HepG2 (cell line): ENCODE data around the gene RASL10B. TPM values are rescaled to one million over a fixed set of nuclear protein-coding genes. Genes with fewer than 3 reads are reported as not detected.

ENCODE experiments used
- CREM ChIP-seq, 2 experiments: sonication (generic) in 1 of 2; formaldehyde crosslinking in 1 of 2; IDR thresholded peaks; 2 replicates each; pipeline versions ENCODE4 v1.4.0 to v1.6.1; 2016 to 2020; ENCODE audit warnings: antibody characterized with exemption in 1 of 2, mild to moderate bottlenecking in 1 of 2, missing genetic modification reagents in 1 of 2
- DPF2 ChIP-seq: sonication (generic); formaldehyde crosslinking; IDR thresholded peaks from 2 replicates; pipeline ENCODE4 v1.4.0; 2020; ENCODE audit warnings: mild to moderate bottlenecking, low read depth, missing genetic modification reagents, borderline replicate concordance
- ETV5 ChIP-seq: IDR thresholded peaks from 2 replicates; pipeline ENCODE4 v1.6.1; 2018; ENCODE audit warnings: missing biosample characterization, missing genetic modification reagents, inconsistent platforms, borderline replicate concordance
- GTF2F1 ChIP-seq: fragments of 150-350 bp; IDR thresholded peaks from 2 replicates; pipeline ENCODE4 v1.6.1; 2014; ENCODE audit warnings: low read length
- MAFF ChIP-seq: IDR thresholded peaks from 2 replicates; pipeline ENCODE4 v1.6.1; 2011; ENCODE audit warnings: low read depth, low read length, improper control_type of control experiment
- MEF2D ChIP-seq: sonication (generic); formaldehyde crosslinking; IDR thresholded peaks from 2 replicates; pipeline ENCODE4 v1.5.1; 2020; ENCODE audit warnings: mild to moderate bottlenecking, missing genetic modification reagents
- ONECUT2 ChIP-seq: sonication (generic); formaldehyde crosslinking; IDR thresholded peaks from 2 replicates; pipeline ENCODE4 v1.4.0; 2020; ENCODE audit warnings: missing genetic modification reagents
- RAD21 ChIP-seq: fragments of 450-650 bp; formaldehyde crosslinking; IDR thresholded peaks from 2 replicates; pipeline ENCODE4 v1.5.0; 2020; ENCODE audit warnings: mild to moderate bottlenecking
- THAP7 ChIP-seq: sonication (generic); formaldehyde crosslinking; IDR thresholded peaks from 2 replicates; pipeline ENCODE4 v1.8.1; 2023; ENCODE audit warnings: mild to moderate bottlenecking, missing genetic modification reagents
- ZBTB40 ChIP-seq, 2 experiments: fragments of 450-650 bp in 1 of 2; sonication (generic) in 1 of 2; formaldehyde crosslinking in 1 of 2; IDR thresholded peaks; 2 replicates each; pipeline versions ENCODE4 v1.6.1 to v1.8.0; 2016 to 2022; ENCODE audit warnings: antibody characterized with exemption in 1 of 2, mild to moderate bottlenecking in 1 of 2, missing genetic modification reagents in 1 of 2
- ZNF276 ChIP-seq: sonication (generic); formaldehyde crosslinking; IDR thresholded peaks from 2 replicates; pipeline ENCODE4 v1.4.0; 2020; ENCODE audit warnings: mild to moderate bottlenecking, low read depth, missing genetic modification reagents
- ZNF292 ChIP-seq: sonication (generic); formaldehyde crosslinking; IDR thresholded peaks from 2 replicates; pipeline ENCODE4 v1.8.1; 2022; ENCODE audit warnings: mild to moderate bottlenecking, low read depth, missing genetic modification reagents, borderline replicate concordance
- ZNF547 ChIP-seq: sonication (generic); formaldehyde crosslinking; IDR thresholded peaks from 2 replicates; pipeline ENCODE4 v1.5.1; 2020; ENCODE audit warnings: mild to moderate bottlenecking, missing genetic modification reagents
- ZNF75D ChIP-seq: sonication (generic); formaldehyde crosslinking; IDR thresholded peaks from 2 replicates; pipeline ENCODE4 v1.8.1; 2023; ENCODE audit warnings: missing genetic modification reagents, mild to moderate bottlenecking, borderline replicate concordance
- polyA plus RNA-seq, 8 experiments: library from polyadenylated mRNA; depleted of rRNA in 3 of 8; stranded (reverse) in 7 of 8; unstranded in 1 of 8; fragments of >200 nt; fragmentation: Illumina TruSeq in 4 of 8; extraction: Trizol in 4 of 8; gene quantifications; 2 replicates each; pipeline versions ENCODE4 v1.2.1 to v1.2.3, GENCODE V29; 2011 to 2016; ENCODE audit warnings: low read depth in 4 of 8, missing spikeins in 1 of 8, mixed read lengths in 1 of 8; ENCODE audit not compliant: insufficient read depth in 1 of 8
- total RNA-seq, 5 experiments: library from RNA; depleted of rRNA; stranded (reverse); fragments of >200 nt; fragmentation: Illumina TruSeq; extraction: Trizol; gene quantifications; 2 replicates each; pipeline ENCODE4 v1.2.3, GENCODE V29; 2016; ENCODE audit warnings: low read depth in 1 of 5

RASL10B gene
- total and polyA plus RNA-seq, 2 of the 13 experiments (the other 11 are each of a cell fraction or from before 2014, with no cell fraction given) = 8.8 to 11.0 TPM

- no peak for TF ChIP-seq MAFF
- 0 out of 2 replicates have a peak, but pooled peaks have one; percentile 52 for TF ChIP-seq DPF2 (CRISPR knock-in tag)
- TF ChIP-seq ZNF292 (CRISPR knock-in tag) = no peak
- peak; percentile 62; the same call in 1 of the 2 replicates for TF ChIP-seq CREM (IDR thresholded peaks at IDR 0.05)
- no peak for TF ChIP-seq CREM (CRISPR knock-in tag; IDR thresholded peaks at IDR 0.05)
- TF ChIP-seq MEF2D (CRISPR knock-in tag) = no peak
- no peak for TF ChIP-seq THAP7 (CRISPR knock-in tag)
- no peak for TF ChIP-seq ZNF547
- no peak for TF ChIP-seq GTF2F1
- TF ChIP-seq ZNF276 = no peak
- no peak for TF ChIP-seq RAD21 (CRISPR knock-in tag)
- no peak for TF ChIP-seq ZNF75D (CRISPR knock-in tag)
- TF ChIP-seq ONECUT2 (CRISPR knock-in tag) = peak; percentile 65
- peak; percentile 75; the same call in 1 of the 2 replicates for TF ChIP-seq ETV5 (CRISPR knock-in tag)
- TF ChIP-seq ZBTB40 (IDR thresholded peaks at IDR 0.05) = no peak
- no peak for TF ChIP-seq ZBTB40 (CRISPR knock-in tag; IDR thresholded peaks at IDR 0.05)
These were observed 18.2 kb upstream of the RASL10B start (continued) for GRCh38 chr17:35713069-35713728.
